HepG2 (cell line): ENCODE results near the gene ALDH1A2. TPM values are rescaled to one million over a fixed set of nuclear protein-coding genes. Genes with fewer than 3 reads are reported as not detected.

Source experiments
- ATAC-seq: fragments of 200-7000 bp; cut with Tn5 transposase; 3 replicates; pipeline ENCODE4 v1.9.1; 2020; ENCODE audit warnings: mild to moderate bottlenecking, moderate library complexity
- BruUV-seq: library from RNA; stranded (reverse); fragments of 400-500 nt; replicated peaks from 2 replicates; lab custom pipeline; 2021; lab: Mats Ljungman, UMichigan
- CTCF ChIA-PET: fragments of 300-600 bp; formaldehyde crosslinking; extraction: SDS; loops from one replicate; lab custom pipeline; 2021; ENCODE audit warnings: low total read pairs, inconsistent platforms, low intra/inter-chr PET ratio; lab: Yijun Ruan, JAX
- POLR2A ChIA-PET: fragments of 350-600 bp; sonication (Branson Sonifier 250); formaldehyde crosslinking; loops from one replicate; lab custom pipeline; 2020; ENCODE audit warnings: antibody characterized with exemption, inconsistent platforms; lab: Yijun Ruan, JAX
- DNase-seq: peaks from one replicate; pipeline ENCODE4 v3.0.0-alpha.2; 2015; ENCODE audit warnings: low spot score
- FAIRE-seq: peaks from 3 replicates; lab custom pipeline; 2011; peaks lifted over from hg19 to GRCh38; lab: Jason Lieb, UNC
- H2AFZ ChIP-seq: one replicate; pipeline ENCODE4 v1.6.1; 2011; ENCODE audit warnings: low read length, inconsistent platforms
- H3K27ac ChIP-seq: fragments of 300-600 bp; 3 replicates; pipeline ENCODE4 v1.8.0; 2011; ENCODE audit warnings: mixed run types, mild to moderate bottlenecking, mixed read lengths, low read length, inconsistent platforms; ENCODE audit not compliant: insufficient read depth; ENCODE audit errors: extremely low read length
- H3K27me3 ChIP-seq, 2 experiments: fragments of 200-600 bp in 1 of 2; 2 replicates in 1 of 2; 3 replicates in 1 of 2; pipeline versions ENCODE4 v1.6.0 to v1.8.0; 2011; ENCODE audit warnings: low read length in 2 of 2, mild to moderate bottlenecking in 2 of 2, moderate library complexity in 2 of 2, inconsistent platforms in 1 of 2; ENCODE audit not compliant: insufficient read depth in 2 of 2, control insufficient read depth in 1 of 2
- H3K36me3 ChIP-seq, 2 experiments: fragments of 200-600 bp in 1 of 2; replicated peaks in 1 of 2; 2 replicates in 1 of 2; 3 replicates in 1 of 2; pipeline versions ENCODE4 v1.5.1 to v1.8.0; 2011; ENCODE audit warnings: low read length in 2 of 2, inconsistent platforms in 1 of 2; ENCODE audit not compliant: insufficient read depth in 2 of 2, control insufficient read depth in 1 of 2
- H3K4me1 ChIP-seq: 2 replicates; pipeline ENCODE4 v1.5.1; 2012; ENCODE audit warnings: low read length, inconsistent platforms; ENCODE audit not compliant: insufficient read depth
- H3K4me2 ChIP-seq: 2 replicates; pipeline ENCODE4 v1.6.0; 2011; ENCODE audit warnings: low read depth, low read length, inconsistent platforms
- H3K4me3 ChIP-seq, 3 experiments: fragments of 200-600 bp in 1 of 3; sonication (generic), shearing (Covaris generic) in 1 of 3; replicated peaks in 1 of 3; 2 replicates each; pipeline ENCODE4 v1.5.1; 2011 to 2016; ENCODE audit warnings: low read length in 3 of 3, inconsistent platforms in 2 of 3, low read depth in 2 of 3, mild to moderate bottlenecking in 2 of 3, control low read depth in 1 of 3, mixed read lengths in 1 of 3; ENCODE audit not compliant: insufficient read depth in 1 of 3
- H3K79me2 ChIP-seq: one replicate; pipeline ENCODE4 v1.6.1; 2011; ENCODE audit warnings: low read length, inconsistent platforms; ENCODE audit not compliant: insufficient read depth
- H3K9ac ChIP-seq: 2 replicates; pipeline ENCODE4 v1.6.0; 2011; ENCODE audit warnings: mild to moderate bottlenecking, low read depth, low read length, inconsistent platforms; ENCODE audit not compliant: insufficient read depth
- H3K9me3 ChIP-seq: 2 replicates; pipeline ENCODE4 v1.5.1; 2012; ENCODE audit warnings: mild to moderate bottlenecking, low read length
- H4K20me1 ChIP-seq: 2 replicates; pipeline ENCODE4 v1.6.0; 2011; ENCODE audit warnings: inconsistent platforms, mild to moderate bottlenecking, low read length, moderate library complexity; ENCODE audit not compliant: insufficient read depth
- ESRRA ChIP-seq: sonication (generic); formaldehyde crosslinking; IDR thresholded peaks from 2 replicates; pipeline ENCODE4 v1.5.1; 2020; ENCODE audit warnings: mild to moderate bottlenecking, low read depth, missing genetic modification reagents
- HOXA9 ChIP-seq: sonication (generic); formaldehyde crosslinking; IDR thresholded peaks from 2 replicates; pipeline ENCODE4 v1.8.1; 2022; ENCODE audit warnings: missing genetic modification reagents, mild to moderate bottlenecking, moderate library complexity, borderline replicate concordance
- MAFK ChIP-seq, 2 experiments: IDR thresholded peaks in 1 of 2; conservative IDR thresholded peaks in 1 of 2; 2 replicates each; pipeline ENCODE4 v1.6.1; 2011; ENCODE audit warnings: improper control_type of control experiment in 2 of 2, low read length in 2 of 2
- NFYB ChIP-seq: sonication (generic); formaldehyde crosslinking; IDR thresholded peaks from 2 replicates; pipeline ENCODE4 v1.4.0; 2020; ENCODE audit warnings: missing genetic modification reagents
- ZNF850 ChIP-seq: sonication (generic); formaldehyde crosslinking; conservative IDR thresholded peaks from 2 replicates; pipeline ENCODE4 v1.9.0; 2021; ENCODE audit warnings: mild to moderate bottlenecking, missing genetic modification reagents
- ZSCAN21 ChIP-seq: sonication (generic); formaldehyde crosslinking; IDR thresholded peaks from 2 replicates; pipeline ENCODE4 v1.8.0; 2022; ENCODE audit warnings: mild to moderate bottlenecking, missing genetic modification reagents, moderate library complexity, borderline replicate concordance
- WGBS: methylation state at CpG from one replicate; pipeline ENCODE4 v1.1.6; 2017; ENCODE audit warnings: low lambda C conversion rate; 5-methylcytosine and 5-hydroxymethylcytosine counted together
- in situ Hi-C: cut with HindIII; loops from 2 replicates; pipeline ENCODE4 v1.10.0; 2017; ENCODE audit warnings: low pct_unique_long_range_greater_than_20kb; ENCODE audit not compliant: extremely low pct_ligation_motif_present
- intact Hi-C: fragments of 100-400 bp; cut with micrococcal nuclease; formaldehyde crosslinking; loops from one replicate; pipeline ENCODE4 v1.10.0; 2022; ENCODE audit not compliant: unreplicated experiment
- polyA plus RNA-seq, 8 experiments: library from polyadenylated mRNA; depleted of rRNA in 3 of 8; stranded (reverse) in 7 of 8; unstranded in 1 of 8; fragments of >200 nt; fragmentation: Illumina TruSeq in 4 of 8; extraction: Trizol in 4 of 8; gene quantifications; 2 replicates each; pipeline versions ENCODE4 v1.2.1 to v1.2.3, GENCODE V29; 2011 to 2016; ENCODE audit warnings: low read depth in 4 of 8, missing spikeins in 1 of 8, mixed read lengths in 1 of 8; ENCODE audit not compliant: insufficient read depth in 1 of 8
- total RNA-seq, 5 experiments: library from RNA; depleted of rRNA; stranded (reverse); fragments of >200 nt; fragmentation: Illumina TruSeq; extraction: Trizol; gene quantifications; 2 replicates each; pipeline ENCODE4 v1.2.3, GENCODE V29; 2016; ENCODE audit warnings: low read depth in 1 of 5
- TF ChIP-seq, protein P1 (sequence below), 2 experiments: fragments of 450-650 bp in 1 of 2; sonication (generic) in 1 of 2; formaldehyde crosslinking; IDR thresholded peaks; 2 replicates each; pipeline versions ENCODE4 v1.5.0 to v1.8.0; 2020 to 2022; ENCODE audit warnings: mild to moderate bottlenecking in 1 of 2, missing genetic modification reagents in 1 of 2

ALDH1A2 gene
- total and polyA plus RNA-seq, 2 of the 13 experiments (the other 11 are each of a cell fraction or from before 2014, with no cell fraction given): 0.64 to 0.90 TPM

- intact Hi-C loops: no loop called here
- 14% methylated on average over 8 of the region's 8 CpGs for WGBS
These were observed 115.0 kb downstream of the ALDH1A2 start for GRCh38 chr15:57950381-57950946.

GRCh38 chr15:57949374-57949943 lies 116.1 kb downstream of the ALDH1A2 start:
- Histone ChIP-seq H3K27me3 (peaks cover 4 to 35% of the 10 kb centered on the region in 2 experiments), H3K27ac (no peak overlapping the region), H4K20me1 (no peaks in the 10 kb centered on the region), H3K4me1 (no peaks in the 10 kb centered on the region), H3K9me3 (no peaks in the 10 kb centered on the region), H3K4me2 (no peak overlapping the region), H3K79me2 (no peaks in the 10 kb centered on the region), H2AFZ (no peak overlapping the region), H3K4me3 (no peak overlapping the region), H3K9ac (no peak overlapping the region), H3K36me3 (no peaks in the 10 kb centered on the region)
- no TSS peak for BruUV-seq
- CTCF ChIA-PET: no interaction called here
- intact Hi-C loops (no loop called here), in situ Hi-C loops (no loop called here)
- WGBS: 29% methylated on average over 3 of the region's 3 CpGs
- ATAC-seq: no peak
- POLR2A ChIA-PET: no interaction called here
- FAIRE-seq: no peak
- no peak for DNase-seq
- TF ChIP-seq ZSCAN21 (no peak), NFYB (CRISPR knock-in tag) (no peak), ZNF850 (CRISPR knock-in tag) (no peak), HOXA9 (CRISPR knock-in tag) (no peak)

More at GRCh38 chr15:57950381-57950946, 115.0 kb downstream of the ALDH1A2 start:
- H3K36me3 ChIP-seq: no peaks in the 10 kb centered on the region
- no peak overlapping the region for H3K4me3 ChIP-seq
- H3K27ac ChIP-seq: no peak overlapping the region
- ChIA-PET CTCF (no interaction called here), POLR2A (no interaction called here)
- no peak for FAIRE-seq
- ATAC-seq: no peak
- no peaks in the 10 kb centered on the region for H3K9me3 ChIP-seq
- TF ChIP-seq MAFK (conservative IDR thresholded peaks at IDR 0.05 in 1 of 2, IDR thresholded peaks at IDR 0.05 in 1 of 2; ENCODE audit: low read length in 2 of 2): peak in 1 of 2 experiments; percentile 50; a peak in 2 of 4 replicates
- no peak for TF ChIP-seq ESRRA (CRISPR knock-in tag)
- TF ChIP-seq, protein P1, sequence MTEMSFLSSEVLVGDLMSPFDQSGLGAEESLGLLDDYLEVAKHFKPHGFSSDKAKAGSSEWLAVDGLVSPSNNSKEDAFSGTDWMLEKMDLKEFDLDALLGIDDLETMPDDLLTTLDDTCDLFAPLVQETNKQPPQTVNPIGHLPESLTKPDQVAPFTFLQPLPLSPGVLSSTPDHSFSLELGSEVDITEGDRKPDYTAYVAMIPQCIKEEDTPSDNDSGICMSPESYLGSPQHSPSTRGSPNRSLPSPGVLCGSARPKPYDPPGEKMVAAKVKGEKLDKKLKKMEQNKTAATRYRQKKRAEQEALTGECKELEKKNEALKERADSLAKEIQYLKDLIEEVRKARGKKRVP (CRISPR knock-in tag; IDR thresholded peaks at IDR 0.05): peak in 1 of 2 experiments; percentile 52; a peak in 1 of 4 replicates
- H3K79me2 ChIP-seq: no peaks in the 10 kb centered on the region
- no peaks in the 10 kb centered on the region for H3K4me1 ChIP-seq
- H2AFZ ChIP-seq: no peak overlapping the region
- no peak overlapping the region for H3K4me2 ChIP-seq
- no TSS peak for BruUV-seq
- H3K27me3 ChIP-seq: peaks cover 5 to 35% of the 10 kb centered on the region in 2 experiments
- H3K9ac ChIP-seq: no peak overlapping the region
- H4K20me1 ChIP-seq: no peaks in the 10 kb centered on the region
- in situ Hi-C loops: no loop called here
- no peak for DNase-seq
